Activated CD4-positive, alpha-beta T cell treated with anti-CD3 and anti-CD28 coated beads, Interleukin-2, amount 10 ng/mL, durations not matched to agents 24 days and 14 days (primary cell): ENCODE measurements around the gene LIMD2. TPM values are rescaled to one million over a fixed set of nuclear protein-coding genes. Genes with fewer than 3 reads are reported as not detected.

Experiments used
- DNase-seq: peaks from one replicate; pipeline ENCODE4 v3.0.0; 2022
- H3K27ac Mint-ChIP-seq: one replicate; pipeline ENCODE4 v1.8.0; 2022; ENCODE audit warnings: mild to moderate bottlenecking, mixed read lengths
- H3K27me3 Mint-ChIP-seq: one replicate; pipeline ENCODE4 v1.8.0; 2022; ENCODE audit warnings: mixed read lengths
- H3K36me3 Mint-ChIP-seq: one replicate; pipeline ENCODE4 v1.8.0; 2022; ENCODE audit warnings: low read depth, mild to moderate bottlenecking, mixed read lengths
- H3K4me1 Mint-ChIP-seq: one replicate; pipeline ENCODE4 v1.8.0; 2021; ENCODE audit warnings: mixed read lengths
- H3K4me3 Mint-ChIP-seq: one replicate; pipeline ENCODE4 v1.8.0; 2022; ENCODE audit warnings: mild to moderate bottlenecking, moderate library complexity, mixed read lengths
- H3K9me3 Mint-ChIP-seq: one replicate; pipeline ENCODE4 v1.8.0; 2021; ENCODE audit warnings: mixed read lengths
- intact Hi-C: fragments of 100-400 bp; cut with micrococcal nuclease; formaldehyde crosslinking; loops from one replicate; pipeline ENCODE4 v1.15.1; 2023
- total RNA-seq: library from RNA; stranded (reverse); gene quantifications from 2 replicates; pipeline ENCODE4 v1.2.3, GENCODE V29; 2022

Gene LIMD2
- total RNA-seq, 1 donor from 2014 or later = 202 TPM

GRCh38 chr17:63697341-63698286, 2.3 kb downstream of the LIMD2 start:
- H3K27ac Mint-ChIP-seq = peak overlapping the region; percentile 93

GRCh38 chr17:63696381-63696961, 3.5 kb downstream of the LIMD2 start:
- no peaks in the 10 kb centered on the region for H3K27me3 Mint-ChIP-seq
- peaks cover 24% of the 10 kb centered on the region for H3K36me3 Mint-ChIP-seq
- peaks cover 34% of the 10 kb centered on the region for H3K4me1 Mint-ChIP-seq
- H3K4me3 Mint-ChIP-seq = peak overlapping the region; percentile 93
- DNase-seq = peak; percentile 80
- H3K9me3 Mint-ChIP-seq = no peaks in the 10 kb centered on the region
- peak overlapping the region; percentile 93 for H3K27ac Mint-ChIP-seq
- intact Hi-C loops = loop anchor here (5.0 kb wide), 1 partner anchor 269 kb away; no protein-coding TSS in a partner anchor

More at GRCh38 chr17:63697341-63698286, 2.3 kb downstream of the LIMD2 start:
- Mint-ChIP-seq H3K27me3 (no peaks in the 10 kb centered on the region), H3K4me3 (peak overlapping the region; percentile 93), H3K36me3 (peaks cover 31% of the 10 kb centered on the region), H3K9me3 (no peaks in the 10 kb centered on the region), H3K4me1 (peaks cover 43% of the 10 kb centered on the region)
- DNase-seq = peak; percentile 94
- intact Hi-C loops = loop anchor here (1.0 to 5.0 kb wide), 6 partner anchors 13 to 270 kb away; partner anchors contain the start of genes DCAF7, DDX42 and SMARCD2

GRCh38 chr17:63695889-63696288, 4.0 kb downstream of the LIMD2 start:
- Mint-ChIP-seq H3K4me3 (peak overlapping the region; percentile 93), H3K27me3 (no peaks in the 10 kb centered on the region), H3K27ac (peak overlapping the region; percentile 93), H3K4me1 (peaks cover 31% of the 10 kb centered on the region), H3K9me3 (no peaks in the 10 kb centered on the region), H3K36me3 (peaks cover 27% of the 10 kb centered on the region)
- intact Hi-C loops = loop anchor here (5.0 kb wide), 1 partner anchor 269 kb away; no protein-coding TSS in a partner anchor
- DNase-seq = no peak

- DNase-seq = peak; percentile 61
- Mint-ChIP-seq H3K9me3 (no peaks in the 10 kb centered on the region), H3K4me3 (no peak overlapping the region), H3K36me3 (peaks cover 34% of the 10 kb centered on the region), H3K27ac (peak overlapping the region; percentile 78), H3K4me1 (peaks cover 31% of the 10 kb centered on the region), H3K27me3 (no peaks in the 10 kb centered on the region)
- intact Hi-C loops = loop anchor here (5.0 kb wide), 1 partner anchor 268 kb away; no protein-coding TSS in a partner anchor
Observed at GRCh38 chr17:63694950-63695773, 4.8 kb downstream of the LIMD2 start.

GRCh38 chr17:63694229-63694949, 5.5 kb downstream of the LIMD2 start:
- no peaks in the 10 kb centered on the region for H3K9me3 Mint-ChIP-seq
- H3K27ac Mint-ChIP-seq = peak overlapping the region; percentile 34
- peaks cover 39% of the 10 kb centered on the region for H3K36me3 Mint-ChIP-seq
- DNase-seq = peak; percentile 71
- intact Hi-C loops = no loop called here
- peaks cover 31% of the 10 kb centered on the region for H3K4me1 Mint-ChIP-seq
- H3K27me3 Mint-ChIP-seq = no peaks in the 10 kb centered on the region
- H3K4me3 Mint-ChIP-seq = no peak overlapping the region

- intact Hi-C loops = no loop called here
- Mint-ChIP-seq H3K4me3 (no peak overlapping the region), H3K36me3 (peaks cover 40% of the 10 kb centered on the region), H3K27ac (peak overlapping the region; percentile 38), H3K9me3 (no peaks in the 10 kb centered on the region), H3K27me3 (no peaks in the 10 kb centered on the region), H3K4me1 (peaks cover 31% of the 10 kb centered on the region)
- peak; percentile 58 for DNase-seq
Observed at GRCh38 chr17:63693411-63694113, 6.4 kb downstream of the LIMD2 start.

GRCh38 chr17:63692195-63692816, 7.6 kb downstream of the LIMD2 start:
- Mint-ChIP-seq H3K4me3 (no peak overlapping the region), H3K4me1 (peaks cover 22% of the 10 kb centered on the region), H3K9me3 (no peaks in the 10 kb centered on the region), H3K27ac (no peak overlapping the region), H3K36me3 (peaks cover 31% of the 10 kb centered on the region), H3K27me3 (no peaks in the 10 kb centered on the region)
- intact Hi-C loops = no loop called here
- DNase-seq = no peak

GRCh38 chr17:63689479-63689878, 10.4 kb downstream of the LIMD2 start:
- Mint-ChIP-seq H3K27me3 (no peaks in the 10 kb centered on the region), H3K27ac (no peak overlapping the region), H3K9me3 (no peaks in the 10 kb centered on the region), H3K4me1 (peaks cover 2% of the 10 kb centered on the region), H3K4me3 (no peak overlapping the region), H3K36me3 (peaks cover 20% of the 10 kb centered on the region)
- intact Hi-C loops = no loop called here
- DNase-seq = no peak

GRCh38 chr17:63688396-63689020, 11.4 kb downstream of the LIMD2 start:
- H3K4me3 Mint-ChIP-seq = no peak overlapping the region
- H3K9me3 Mint-ChIP-seq = no peaks in the 10 kb centered on the region
- H3K27ac Mint-ChIP-seq = no peak overlapping the region
- H3K36me3 Mint-ChIP-seq = peaks cover 23% of the 10 kb centered on the region
- intact Hi-C loops = no loop called here
- DNase-seq = no peak
- no peaks in the 10 kb centered on the region for H3K27me3 Mint-ChIP-seq
- peaks cover 2% of the 10 kb centered on the region for H3K4me1 Mint-ChIP-seq

- H3K27me3 Mint-ChIP-seq = no peaks in the 10 kb centered on the region
- intact Hi-C loops = no loop called here
- H3K4me3 Mint-ChIP-seq = no peak overlapping the region
- no peaks in the 10 kb centered on the region for H3K9me3 Mint-ChIP-seq
- H3K27ac Mint-ChIP-seq = peak overlapping the region; percentile 67
- peaks cover 32% of the 10 kb centered on the region for H3K36me3 Mint-ChIP-seq
- DNase-seq = no peak
- no peaks in the 10 kb centered on the region for H3K4me1 Mint-ChIP-seq
Observed at GRCh38 chr17:63686138-63686685, 13.7 kb downstream of the LIMD2 start.

- Mint-ChIP-seq H3K27me3 (no peaks in the 10 kb centered on the region), H3K9me3 (no peaks in the 10 kb centered on the region), H3K4me1 (peaks cover 4% of the 10 kb centered on the region), H3K36me3 (peaks cover 29% of the 10 kb centered on the region), H3K27ac (no peak overlapping the region), H3K4me3 (no peak overlapping the region)
- intact Hi-C loops = no loop called here
- no peak for DNase-seq
Observed at GRCh38 chr17:63685578-63685977, 14.3 kb downstream of the LIMD2 start.

- H3K9me3 Mint-ChIP-seq = no peaks in the 10 kb centered on the region
- intact Hi-C loops = no loop called here
- peaks cover 24% of the 10 kb centered on the region for H3K36me3 Mint-ChIP-seq
- H3K27ac Mint-ChIP-seq = no peak overlapping the region
- peaks cover 4% of the 10 kb centered on the region for H3K4me1 Mint-ChIP-seq
- no peaks in the 10 kb centered on the region for H3K27me3 Mint-ChIP-seq
- no peak overlapping the region for H3K4me3 Mint-ChIP-seq
- no peak for DNase-seq
Observed at GRCh38 chr17:63685041-63685440, 14.9 kb downstream of the LIMD2 start.
